GM19463 (cell line): ENCODE measurements around the gene NRDE2.
"Not testable (repeated sequence)": the region's sequence is repeated elsewhere in the genome, so short reads cannot be mapped to it uniquely, and the experiment has no call there.

Experiments
- ATAC-seq: cut with Tn5 transposase; IDR thresholded peaks from one replicate; pipeline ENCODE4 v1.9.1; 2021; ENCODE audit warnings: mild to moderate bottlenecking, moderate library complexity; ENCODE audit not compliant: unreplicated experiment

NRDE2 gene

GRCh38 chr14:90342327-90342726, 10.6 kb upstream of the NRDE2 start:
- no peak for ATAC-seq

GRCh38 chr14:90341784-90342183, 10.0 kb upstream of the NRDE2 start:
- ATAC-seq: no peak

GRCh38 chr14:90341232-90341631, 9.5 kb upstream of the NRDE2 start:
- ATAC-seq: not testable (repeated sequence)

GRCh38 chr14:90336985-90337384, 5.2 kb upstream of the NRDE2 start:
- ATAC-seq: no peak

- ATAC-seq: no peak
These were observed 4.7 kb upstream of the NRDE2 start for GRCh38 chr14:90336401-90336800.

- ATAC-seq: no peak
These were observed 487 bp upstream of the NRDE2 start for GRCh38 chr14:90332271-90332584.

GRCh38 chr14:90330203-90331196, 1.2 kb downstream of the NRDE2 start:
- no peak for ATAC-seq

GRCh38 chr14:90321891-90322290, 9.8 kb downstream of the NRDE2 start:
- no peak for ATAC-seq

- no peak for ATAC-seq
These were observed 11.9 kb downstream of the NRDE2 start for GRCh38 chr14:90319634-90320541.

GRCh38 chr14:90319173-90319572, 12.6 kb downstream of the NRDE2 start:
- ATAC-seq: no peak

GRCh38 chr14:90318016-90318415, 13.7 kb downstream of the NRDE2 start:
- no peak for ATAC-seq

- ATAC-seq: no peak
These were observed 14.5 kb downstream of the NRDE2 start for GRCh38 chr14:90317286-90317685.

GRCh38 chr14:90308561-90308960, 23.2 kb downstream of the NRDE2 start:
- no peak for ATAC-seq

GRCh38 chr14:90305176-90305601, 26.6 kb downstream of the NRDE2 start:
- no peak for ATAC-seq

GRCh38 chr14:90304502-90304901, 27.2 kb downstream of the NRDE2 start:
- no peak for ATAC-seq

- ATAC-seq: no peak
These were observed 28.3 kb downstream of the NRDE2 start for GRCh38 chr14:90303473-90303872.

- ATAC-seq: no peak
These were observed 29.0 kb downstream of the NRDE2 start for GRCh38 chr14:90302529-90303303.

GRCh38 chr14:90301668-90302090, 30.1 kb downstream of the NRDE2 start:
- ATAC-seq: no peak

- ATAC-seq: no peak
These were observed 30.6 kb downstream of the NRDE2 start for GRCh38 chr14:90301122-90301521.

- no peak for ATAC-seq
These were observed 31.1 kb downstream of the NRDE2 start for GRCh38 chr14:90300611-90301047.

- ATAC-seq: no peak
These were observed 32.3 kb downstream of the NRDE2 start for GRCh38 chr14:90299408-90299807.
